Measurements from ENCODE around the gene CFAP65. TPM values are rescaled to one million over a fixed set of nuclear protein-coding genes. Genes with fewer than 3 reads are reported as not detected.

The CFAP65 gene
- polyA plus RNA-seq, 1 donor (not counting 4 experiments of a cell fraction or from before 2014, with no cell fraction given), result not detected

DNA sequence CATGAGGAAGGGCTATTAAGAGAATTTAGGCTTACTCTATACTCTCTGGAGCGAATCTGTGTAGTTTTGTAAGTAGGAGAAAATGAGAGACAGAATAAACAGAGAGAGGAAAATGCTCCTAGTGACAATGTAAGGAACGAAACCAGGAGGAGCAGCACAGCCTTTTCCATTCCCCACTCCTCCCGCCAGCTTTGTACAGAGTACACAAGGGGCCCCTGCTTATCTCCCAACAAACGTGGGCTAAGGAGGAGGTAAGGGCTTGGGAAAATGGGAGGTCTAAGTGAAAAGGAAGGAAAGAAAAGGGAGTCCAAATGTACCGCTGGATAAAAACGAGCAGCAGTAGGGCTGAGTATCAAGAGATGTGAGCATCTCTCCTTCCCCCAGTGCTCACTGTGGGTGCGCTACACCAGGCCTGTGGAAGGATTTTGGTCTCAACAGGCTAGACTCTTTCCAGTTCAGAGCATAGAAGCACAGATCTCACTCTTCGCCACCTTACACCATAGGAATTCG lies 31.5 kb upstream of the CFAP65 start:
- Histone ChIP-seq H3K4me3 (ENCODE audit: control insufficient read depth in 2 of 3, extremely low read depth in 1 of 3, insufficient read depth in 2 of 3, low read depth in 1 of 3, low read length in 3 of 3) (no peak overlapping the region), H2AFZ (ENCODE audit: control insufficient read depth, low read length) (no peak overlapping the region), H3K79me2 (ENCODE audit: control insufficient read depth, insufficient read depth, low read length) (no peaks in the 10 kb centered on the region), H3K4me1 (ENCODE audit: control insufficient read depth, extremely low read depth, insufficient read depth, low read length) (peaks cover 8% of the 10 kb centered on the region), H3K9ac (ENCODE audit: control insufficient read depth, extremely low read depth, insufficient read depth, low read length) (no peak overlapping the region), H3K27ac (ENCODE audit: control insufficient read depth, insufficient read depth, low read length) (no peak overlapping the region), H3K9me1 (ENCODE audit: control insufficient read depth, extremely low read depth, insufficient read depth, low read length) (no peaks in the 10 kb centered on the region), H3K27me3 (ENCODE audit: control insufficient read depth, extremely low read depth, insufficient read depth, low read length) (no peaks in the 10 kb centered on the region), H3K36me3 (ENCODE audit: control insufficient read depth in 2 of 2, extremely low read depth in 1 of 2, insufficient read depth in 2 of 2, low read length in 2 of 2) (peaks cover 0 to 11% of the 10 kb centered on the region in 2 experiments), H3K9me3 (ENCODE audit: control insufficient read depth, low read depth, low read length) (no peaks in the 10 kb centered on the region), H3K4me2 (ENCODE audit: control insufficient read depth, extremely low read depth, insufficient read depth, low read depth, low read length) (no peak overlapping the region), H4K20me1 (ENCODE audit: control insufficient read depth, extremely low read depth, insufficient read depth, low read length) (no peaks in the 10 kb centered on the region)
- DNase-seq (ENCODE audit: low read depth, low spot score) (no peak), FAIRE-seq (no peak)
- dilution Hi-C loops (cut with MboI; ENCODE audit: extremely low pct_ligation_motif_present, low sequenced_read_pairs), result no loop called here
- TF ChIP-seq EZH2 (IDR thresholded peaks at IDR 0.05; ENCODE audit: low read length) (no peak), CTCF (optimal IDR thresholded peaks at IDR 0.05 in 1 of 3, IDR thresholded peaks at IDR 0.05 in 1 of 3, conservative IDR thresholded peaks at IDR 0.05 in 1 of 3; ENCODE audit: extremely low read depth in 1 of 3, insufficient read depth in 2 of 3, low read length in 3 of 3) (no peak)

- FAIRE-seq, result peak; percentile 34
- no peak overlapping the region for H3K27ac ChIP-seq (ENCODE audit: control insufficient read depth, insufficient read depth, low read length)
- TF ChIP-seq EZH2 (IDR thresholded peaks at IDR 0.05; ENCODE audit: low read length) (no peak), CTCF (optimal IDR thresholded peaks at IDR 0.05 in 1 of 3, IDR thresholded peaks at IDR 0.05 in 1 of 3, conservative IDR thresholded peaks at IDR 0.05 in 1 of 3; ENCODE audit: extremely low read depth in 1 of 3, insufficient read depth in 2 of 3, low read length in 3 of 3) (no peak)
- H3K9me3 ChIP-seq (ENCODE audit: control insufficient read depth, low read depth, low read length), result no peaks in the 10 kb centered on the region
- H3K36me3 ChIP-seq (ENCODE audit: control insufficient read depth in 2 of 2, extremely low read depth in 1 of 2, insufficient read depth in 2 of 2, low read length in 2 of 2), result peaks cover 0 to 4% of the 10 kb centered on the region in 2 experiments
- no peak overlapping the region for H3K4me3 ChIP-seq (ENCODE audit: control insufficient read depth in 2 of 3, extremely low read depth in 1 of 3, insufficient read depth in 2 of 3, low read depth in 1 of 3, low read length in 3 of 3)
- H3K9ac ChIP-seq (ENCODE audit: control insufficient read depth, extremely low read depth, insufficient read depth, low read length), result no peak overlapping the region
- peaks cover 8% of the 10 kb centered on the region for H3K4me1 ChIP-seq (ENCODE audit: control insufficient read depth, extremely low read depth, insufficient read depth, low read length)
- peak overlapping the region; percentile 7 for H3K4me2 ChIP-seq (ENCODE audit: control insufficient read depth, extremely low read depth, insufficient read depth, low read depth, low read length)
- no peaks in the 10 kb centered on the region for H3K79me2 ChIP-seq (ENCODE audit: control insufficient read depth, insufficient read depth, low read length)
- DNase-seq (ENCODE audit: low read depth, low spot score), result no peak
- no peaks in the 10 kb centered on the region for H3K9me1 ChIP-seq (ENCODE audit: control insufficient read depth, extremely low read depth, insufficient read depth, low read length)
- no peak overlapping the region for H2AFZ ChIP-seq (ENCODE audit: control insufficient read depth, low read length)
- H3K27me3 ChIP-seq (ENCODE audit: control insufficient read depth, extremely low read depth, insufficient read depth, low read length), result no peaks in the 10 kb centered on the region
- no peaks in the 10 kb centered on the region for H4K20me1 ChIP-seq (ENCODE audit: control insufficient read depth, extremely low read depth, insufficient read depth, low read length)
- dilution Hi-C loops (cut with MboI; ENCODE audit: extremely low pct_ligation_motif_present, low sequenced_read_pairs), result no loop called here
Measured at GRCh38 chr2:219071131-219071816, 30.0 kb upstream of the CFAP65 start.

All from keratinocyte (primary cell).